ENCODE data around the gene NUP210L.
"Not testable (repeated sequence)": the region's sequence is repeated elsewhere in the genome, so short reads cannot be mapped to it uniquely, and the experiment has no call there.

Gene NUP210L

GRCh38 chr1:154167461-154167860 lies 12.6 kb upstream of the NUP210L start:
- DNase-seq, result no peak

GRCh38 chr1:154166207-154166606 lies 11.3 kb upstream of the NUP210L start:
- DNase-seq, result no peak

- DNase-seq, result no peak
Observed at GRCh38 chr1:154159554-154159953, 4.7 kb upstream of the NUP210L start.

DNA sequence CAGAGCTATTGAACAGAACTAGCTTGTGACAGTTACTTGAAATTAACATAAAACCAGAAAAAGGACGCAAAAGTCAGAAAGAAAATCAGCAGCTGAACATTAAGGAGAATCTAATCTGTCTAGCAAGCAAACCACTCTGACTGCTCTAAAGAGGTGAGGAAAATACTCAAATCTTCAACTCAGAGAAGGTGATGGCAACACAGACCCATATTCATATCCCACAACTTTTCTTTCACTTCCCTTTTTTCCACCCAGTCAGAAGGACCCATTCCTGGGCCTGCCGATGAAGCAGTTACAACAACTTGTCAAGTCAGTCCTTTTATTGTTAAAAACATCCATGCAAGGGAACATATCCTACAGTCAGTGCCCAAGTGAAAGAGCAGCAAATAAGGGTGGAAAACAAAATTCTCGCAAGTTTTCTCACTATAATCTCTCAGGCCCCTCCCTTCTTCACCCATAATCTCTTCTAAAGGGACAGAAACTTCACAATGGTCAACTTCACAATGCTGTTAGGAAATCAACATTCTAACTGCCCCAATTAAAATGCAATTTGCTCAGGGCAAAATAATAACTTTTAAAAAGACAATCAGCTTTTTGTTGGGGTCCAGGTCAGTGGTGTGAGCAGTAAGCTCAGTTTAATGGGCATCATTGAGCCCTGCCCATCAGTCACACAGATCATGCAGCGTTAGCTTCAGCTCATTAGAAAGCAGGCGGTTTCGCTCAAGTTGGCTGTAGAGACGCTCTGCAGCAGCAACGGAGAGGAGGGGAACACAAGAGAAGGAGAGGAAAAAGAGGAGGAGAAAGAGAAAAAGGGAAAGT lies 3.6 kb upstream of the NUP210L start:
- DNase-seq, result no peak

- DNase-seq, result no peak
Observed at GRCh38 chr1:154157520-154158306, 2.8 kb upstream of the NUP210L start.

GRCh38 chr1:154155251-154155650 lies 378 bp upstream of the NUP210L start:
- no peak for DNase-seq

DNA sequence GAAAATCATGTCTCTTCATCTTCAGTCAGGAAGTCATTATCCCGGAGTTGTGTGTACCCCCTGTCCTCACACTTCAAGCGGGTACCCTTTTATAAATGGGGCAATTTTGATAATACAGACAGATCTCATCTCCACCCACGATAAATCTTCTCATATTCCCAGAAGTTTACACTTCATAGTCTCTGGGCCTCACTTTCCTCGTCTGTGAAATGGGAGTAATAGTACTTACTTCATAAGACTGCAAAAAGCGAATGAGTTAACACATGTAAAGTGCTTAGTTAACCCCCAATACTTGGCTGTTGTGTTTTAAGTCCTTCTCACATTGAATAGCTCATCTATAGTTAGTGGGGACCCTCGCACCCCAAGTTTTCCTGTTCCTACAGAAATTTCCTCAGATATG lies 820 bp downstream of the NUP210L start:
- DNase-seq, result no peak

DNA sequence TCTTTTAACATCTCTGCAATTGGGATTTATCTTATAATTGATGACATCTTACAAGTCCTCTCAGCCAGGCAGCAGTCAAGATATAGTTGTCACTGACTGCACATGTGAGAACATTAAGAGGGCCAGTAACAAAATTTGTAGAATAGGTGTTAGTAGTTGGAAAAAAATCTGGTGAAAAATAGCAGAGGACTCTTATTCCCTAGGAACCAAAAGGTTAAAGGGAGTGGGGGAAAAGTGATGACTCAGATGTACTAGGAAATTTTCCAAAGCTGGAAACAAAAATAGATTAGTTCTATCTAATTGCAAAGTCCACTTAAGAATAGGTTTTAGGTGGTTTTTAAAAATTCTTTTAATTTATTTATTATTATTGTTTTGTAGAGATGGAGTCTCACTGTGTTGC lies 3.6 kb downstream of the NUP210L start:
- no peak for DNase-seq

DNA sequence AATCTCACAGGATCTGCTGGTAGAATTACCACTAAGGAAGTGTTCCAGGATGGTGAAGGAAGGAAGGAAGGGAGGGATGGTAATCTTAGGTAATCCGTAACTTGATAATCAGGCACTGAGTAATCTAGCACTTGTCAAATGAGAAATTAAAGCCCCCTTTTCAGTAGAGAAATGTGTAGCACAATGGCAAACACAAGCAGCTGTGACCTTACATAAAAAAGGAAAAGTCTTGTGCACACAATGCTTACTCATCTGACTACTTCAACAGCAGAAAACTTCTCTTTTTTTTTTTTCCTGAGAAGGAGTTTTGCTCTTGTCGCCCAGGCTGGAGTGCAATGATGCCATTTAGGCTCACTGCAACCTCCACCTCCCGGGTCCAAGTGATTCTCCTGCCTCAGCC lies 6.1 kb downstream of the NUP210L start:
- no peak for DNase-seq

DNA sequence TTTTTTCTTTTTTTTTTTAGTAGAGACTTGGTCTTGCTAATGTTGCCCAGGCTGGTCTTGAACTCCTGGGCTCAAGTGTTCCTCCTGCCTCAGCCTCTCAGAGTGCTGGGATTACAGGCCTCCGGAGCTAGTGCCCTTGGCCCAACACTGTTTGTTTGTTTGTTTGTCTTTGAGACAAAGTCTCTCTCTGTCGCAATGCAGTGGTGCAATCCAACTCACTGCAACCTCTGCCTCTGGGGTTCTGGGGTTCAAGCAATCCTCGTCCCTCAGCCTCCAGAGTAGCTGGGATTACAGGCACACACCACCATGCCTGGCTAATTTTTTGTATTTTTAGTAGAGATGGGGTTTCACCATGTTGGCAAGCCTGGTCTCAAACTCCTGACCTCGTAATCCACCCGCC lies 7.4 kb downstream of the NUP210L start:
- not testable (repeated sequence) for DNase-seq

- DNase-seq, result no peak
Observed at GRCh38 chr1:154145986-154146385, 8.9 kb downstream of the NUP210L start.

GRCh38 chr1:154142358-154142757 lies 12.5 kb downstream of the NUP210L start:
- no peak for DNase-seq

DNA sequence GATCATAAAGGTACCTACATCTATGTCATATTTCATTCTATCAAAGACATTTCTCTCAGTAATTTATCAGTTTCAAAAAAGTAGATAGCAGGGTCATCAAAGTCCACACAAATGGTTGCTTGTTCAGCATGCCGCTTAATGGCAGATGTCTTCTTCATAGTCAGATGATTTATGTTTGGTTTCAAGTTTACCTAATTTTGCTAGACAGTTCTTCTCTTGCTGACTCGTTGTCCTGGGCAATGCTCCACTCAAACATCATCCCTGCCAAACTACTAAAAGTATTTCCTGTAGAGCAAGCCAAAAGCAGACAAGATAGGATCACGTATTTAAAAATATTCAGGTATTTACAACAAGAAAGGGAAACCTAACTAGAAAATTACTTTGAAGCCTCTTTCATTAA lies 13.6 kb downstream of the NUP210L start:
- DNase-seq, result no peak

DNA sequence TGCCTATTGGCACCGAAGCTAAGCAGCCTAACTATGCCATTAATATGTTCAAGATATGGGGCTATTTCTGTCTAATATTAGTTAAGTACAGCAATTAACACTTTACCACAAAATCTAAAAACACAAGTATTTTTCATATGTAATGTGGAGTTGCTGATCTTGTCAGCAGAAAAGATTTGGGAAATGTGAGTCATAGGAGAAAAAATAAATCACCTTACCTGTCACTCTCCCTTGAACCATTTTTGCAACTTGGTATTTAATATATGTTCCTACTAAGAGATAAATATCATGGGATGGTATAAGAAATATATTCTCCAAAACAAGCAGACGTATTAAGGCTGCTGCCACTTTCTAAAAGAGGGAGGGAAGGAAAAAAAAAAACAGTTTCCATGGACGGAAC lies 17.0 kb downstream of the NUP210L start:
- no peak for DNase-seq

DNA sequence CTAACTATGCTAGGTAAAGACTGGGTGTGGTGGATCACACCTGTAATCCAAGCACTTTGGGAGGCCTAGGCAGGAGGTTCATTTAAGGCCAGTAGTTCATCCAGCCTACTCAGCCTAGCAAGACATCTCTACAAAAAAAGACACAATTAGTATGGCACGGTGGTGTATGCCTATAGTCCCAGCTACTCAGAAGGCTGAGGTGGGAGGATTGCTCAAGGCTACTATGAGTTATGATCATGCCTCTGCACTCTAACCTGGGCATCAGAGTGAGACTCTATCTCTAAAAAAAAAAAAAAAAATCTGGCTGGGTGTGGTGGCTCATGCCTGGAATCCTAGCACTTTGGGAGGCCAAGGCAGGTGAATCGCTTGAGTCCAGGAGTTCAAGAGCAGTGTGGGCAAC lies 21.6 kb downstream of the NUP210L start:
- DNase-seq, result no peak

DNA sequence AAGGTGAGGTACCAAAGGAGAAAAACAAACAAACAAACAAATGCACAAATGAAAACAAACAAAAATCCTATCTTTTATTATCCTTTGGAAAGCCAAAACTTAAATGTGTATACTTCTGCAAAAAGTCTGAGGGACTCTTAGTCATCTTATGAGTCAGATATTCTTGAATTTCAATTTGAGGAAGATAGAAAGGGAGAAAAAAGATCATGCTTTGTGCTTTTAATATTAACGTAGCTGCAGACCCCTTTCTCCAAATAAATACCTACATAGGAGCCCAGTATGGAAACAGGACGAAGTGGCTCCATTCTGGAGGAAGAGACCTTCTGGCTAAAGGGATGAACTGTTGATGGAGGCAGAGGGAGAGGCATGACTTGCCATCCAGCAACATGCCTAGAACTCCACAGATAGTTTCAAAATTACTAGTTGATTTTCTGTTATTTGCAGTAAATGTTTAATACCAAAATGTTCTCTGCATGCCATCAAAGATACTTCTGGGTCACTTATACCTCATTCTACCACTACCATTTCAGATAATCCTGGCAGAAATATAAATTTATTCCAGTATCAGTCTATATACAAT lies 25.4 kb downstream of the NUP210L start:
- DNase-seq, result no peak

- not testable (repeated sequence) for DNase-seq
Observed at GRCh38 chr1:154123205-154123604, 31.7 kb downstream of the NUP210L start.

DNA sequence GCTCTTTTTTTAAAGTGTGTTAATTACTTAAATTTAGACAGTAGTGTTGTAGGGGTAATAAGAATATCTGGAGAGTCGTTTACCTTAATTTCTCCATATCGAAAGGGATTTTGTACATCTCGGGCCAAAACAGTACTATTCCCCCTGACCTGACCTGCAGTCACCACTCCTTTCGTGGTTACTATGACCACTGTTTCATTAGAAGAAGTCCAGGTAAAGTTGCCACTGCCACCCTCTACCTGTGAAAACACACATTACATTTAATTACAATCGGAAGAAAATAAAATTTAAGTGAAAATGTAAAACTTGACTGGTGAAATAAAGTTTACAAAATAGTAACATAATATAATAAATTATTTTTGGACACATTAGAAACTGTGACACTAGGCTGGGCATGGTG lies 37.2 kb downstream of the NUP210L start:
- no peak for DNase-seq

DNA sequence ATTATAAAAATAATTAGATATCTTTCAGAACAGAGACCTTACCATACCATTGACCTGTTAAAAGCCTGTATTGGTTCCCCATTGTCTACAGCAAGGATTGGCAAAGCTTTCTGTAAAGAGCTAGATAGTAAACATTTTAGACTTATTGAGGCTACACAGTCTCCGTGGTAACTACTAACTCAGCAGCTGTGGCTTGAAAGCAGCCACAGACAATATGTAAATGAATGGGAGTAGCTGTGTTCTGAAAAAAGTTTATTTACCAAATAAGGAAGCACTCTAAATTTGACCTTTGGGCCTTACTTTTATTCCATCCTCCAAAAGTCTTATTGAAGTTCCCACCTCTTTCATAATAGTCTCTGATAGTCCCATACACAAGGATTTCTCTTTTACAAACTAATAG lies 39.7 kb downstream of the NUP210L start:
- DNase-seq, result no peak

DNA sequence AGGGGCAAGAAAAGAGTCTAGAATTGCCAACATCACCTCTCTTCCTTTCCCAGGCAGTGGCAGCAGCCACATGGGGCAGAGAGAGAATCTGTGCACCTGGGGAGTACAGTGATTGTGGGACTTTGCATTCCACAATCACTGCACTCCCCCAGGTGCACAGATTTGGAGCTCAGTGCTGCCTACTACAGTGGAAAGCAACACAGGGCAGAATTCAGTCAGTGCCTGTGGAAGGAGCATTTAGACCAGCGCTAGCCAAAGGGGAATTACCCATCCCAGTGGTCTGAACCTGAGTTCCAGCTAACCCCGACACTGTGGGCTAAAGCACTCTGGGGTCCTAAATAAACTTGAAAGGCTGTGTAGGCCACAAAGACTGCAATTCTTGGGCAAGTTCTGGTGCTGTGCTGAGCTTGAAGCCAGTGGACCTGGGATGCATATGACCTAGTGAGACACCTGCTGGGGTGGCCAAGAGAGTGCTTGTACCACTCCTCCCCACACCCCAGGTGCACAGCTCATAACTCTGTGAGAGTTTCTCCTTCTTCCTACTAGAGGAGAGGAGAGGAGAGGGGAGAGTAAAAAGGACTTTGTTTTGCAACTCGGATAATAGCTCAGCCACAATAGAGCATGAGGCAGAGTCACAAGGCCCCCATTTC lies 50.3 kb downstream of the NUP210L start:
- no peak for DNase-seq

DNA sequence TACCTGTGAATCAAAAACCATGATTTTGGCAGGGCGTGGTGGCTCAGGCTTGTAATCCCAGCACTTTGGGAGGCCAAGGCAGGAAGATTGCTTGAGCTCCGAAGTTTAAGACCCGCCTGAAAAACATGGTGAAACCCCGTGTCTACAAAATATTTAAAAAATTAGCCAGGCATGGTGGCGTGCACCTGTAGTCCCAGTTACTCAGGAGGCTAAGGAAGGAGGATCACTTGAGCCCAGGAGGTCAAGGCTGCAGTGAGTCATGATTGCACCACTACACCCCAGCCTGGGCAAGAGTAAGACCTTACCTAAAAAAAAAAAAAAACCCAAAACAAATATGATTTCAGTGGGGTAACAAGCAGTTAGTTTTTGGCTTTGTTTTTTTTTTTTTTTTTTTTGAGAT lies 54.7 kb downstream of the NUP210L start:
- not testable (repeated sequence) for DNase-seq

GRCh38 chr1:154097873-154098272 lies 57.0 kb downstream of the NUP210L start:
- no peak for DNase-seq

DNA sequence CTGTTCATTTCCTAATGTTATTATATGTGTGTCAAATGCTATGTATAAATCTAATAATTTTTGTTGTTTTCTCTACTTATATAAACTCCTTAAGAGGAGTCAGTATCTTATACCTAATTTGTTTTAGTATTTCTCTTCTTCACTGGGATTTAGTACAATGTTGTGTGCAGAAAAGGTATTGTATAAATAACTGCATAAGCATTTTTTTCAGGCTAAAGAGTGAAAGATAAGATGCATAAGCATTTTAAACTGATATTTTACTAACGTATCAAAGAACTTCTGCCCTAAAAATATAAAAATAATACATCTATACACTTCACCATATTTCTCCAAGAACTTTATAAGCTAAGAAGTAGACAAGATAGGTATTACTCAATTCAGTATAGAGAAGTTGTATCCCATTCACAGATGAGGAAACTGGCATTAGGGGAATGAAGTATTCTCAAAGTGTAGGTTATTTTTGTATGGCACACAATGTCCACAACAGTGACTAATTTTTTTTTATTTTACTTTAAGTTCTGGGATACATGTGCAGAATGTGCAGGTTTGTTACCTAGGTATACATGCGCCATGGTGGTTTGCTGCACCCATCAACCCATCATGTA lies 59.3 kb downstream of the NUP210L start:
- no peak for DNase-seq
